ENCODE data around the gene CLIP2.

The CLIP2 gene

DNA sequence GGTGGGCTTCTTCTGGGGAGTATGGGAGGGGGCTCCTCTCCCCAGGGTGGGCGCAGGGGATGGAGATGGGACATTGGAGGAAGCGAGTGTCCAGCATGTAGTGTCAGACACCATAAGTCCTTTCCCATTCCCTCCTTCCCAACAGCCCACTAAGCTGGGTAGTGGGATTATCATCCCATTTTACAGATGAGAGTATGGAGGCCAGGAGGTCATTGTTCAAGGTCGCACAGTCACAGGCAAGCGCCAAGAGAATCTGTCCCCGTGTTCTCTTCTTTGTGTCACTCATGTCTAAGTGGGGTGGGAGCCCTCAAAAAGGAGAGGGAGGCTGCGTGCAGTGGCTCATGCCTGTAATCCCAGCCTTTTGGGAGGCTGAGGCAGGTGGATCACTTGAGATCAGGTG, 64.8 kb downstream of the CLIP2 start:
- Histone ChIP-seq H3K4me3 (ENCODE audit: severe bottlenecking) (no peak overlapping the region), H3K36me3 (ENCODE audit: low read depth) (peaks cover 17% of the 10 kb centered on the region), H3K4me1 (ENCODE audit: insufficient read depth, poor library complexity, severe bottlenecking) (no peaks in the 10 kb centered on the region), H3K27ac (ENCODE audit: poor library complexity, severe bottlenecking) (no peak overlapping the region), H3K27me3 (ENCODE audit: insufficient read depth, poor library complexity, severe bottlenecking) (no peaks in the 10 kb centered on the region), H3K9me3 (ENCODE audit: severe bottlenecking) (peaks cover 6% of the 10 kb centered on the region)
- ATAC-seq (ENCODE audit: low read depth) (no peak), DNase-seq (ENCODE audit: low spot score) (no peak)
- TF ChIP-seq, protein P1, sequence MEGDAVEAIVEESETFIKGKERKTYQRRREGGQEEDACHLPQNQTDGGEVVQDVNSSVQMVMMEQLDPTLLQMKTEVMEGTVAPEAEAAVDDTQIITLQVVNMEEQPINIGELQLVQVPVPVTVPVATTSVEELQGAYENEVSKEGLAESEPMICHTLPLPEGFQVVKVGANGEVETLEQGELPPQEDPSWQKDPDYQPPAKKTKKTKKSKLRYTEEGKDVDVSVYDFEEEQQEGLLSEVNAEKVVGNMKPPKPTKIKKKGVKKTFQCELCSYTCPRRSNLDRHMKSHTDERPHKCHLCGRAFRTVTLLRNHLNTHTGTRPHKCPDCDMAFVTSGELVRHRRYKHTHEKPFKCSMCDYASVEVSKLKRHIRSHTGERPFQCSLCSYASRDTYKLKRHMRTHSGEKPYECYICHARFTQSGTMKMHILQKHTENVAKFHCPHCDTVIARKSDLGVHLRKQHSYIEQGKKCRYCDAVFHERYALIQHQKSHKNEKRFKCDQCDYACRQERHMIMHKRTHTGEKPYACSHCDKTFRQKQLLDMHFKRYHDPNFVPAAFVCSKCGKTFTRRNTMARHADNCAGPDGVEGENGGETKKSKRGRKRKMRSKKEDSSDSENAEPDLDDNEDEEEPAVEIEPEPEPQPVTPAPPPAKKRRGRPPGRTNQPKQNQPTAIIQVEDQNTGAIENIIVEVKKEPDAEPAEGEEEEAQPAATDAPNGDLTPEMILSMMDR (IDR thresholded peaks at IDR 0.05; ENCODE audit: poor library complexity, severe bottlenecking): no peak

DNA sequence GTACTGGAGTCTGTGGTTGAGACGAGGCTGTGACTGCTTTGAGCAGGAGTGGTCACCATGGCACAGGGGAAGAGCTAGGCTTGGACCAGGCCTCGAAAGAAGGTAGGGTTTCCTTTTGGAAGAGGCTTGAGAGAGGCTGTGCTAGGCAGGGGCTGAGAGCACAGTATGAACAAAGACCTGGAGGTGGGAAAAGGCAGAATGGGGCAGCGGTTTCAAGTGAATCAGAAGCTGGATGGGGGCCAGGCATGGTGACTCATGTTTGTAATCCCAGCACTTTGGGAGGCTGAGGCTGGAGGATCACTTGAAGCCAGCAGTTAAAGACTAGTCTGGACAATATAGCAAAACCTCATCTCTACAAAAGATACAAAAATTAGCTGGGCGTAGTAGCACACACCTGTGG, 65.9 kb downstream of the CLIP2 start:
- H3K4me1 ChIP-seq (ENCODE audit: insufficient read depth, poor library complexity, severe bottlenecking): no peaks in the 10 kb centered on the region
- DNase-seq (ENCODE audit: low spot score): no peak
- TF ChIP-seq, protein P1 (IDR thresholded peaks at IDR 0.05; ENCODE audit: poor library complexity, severe bottlenecking): no peak
- peaks cover 6% of the 10 kb centered on the region for H3K9me3 ChIP-seq (ENCODE audit: severe bottlenecking)
- H3K27me3 ChIP-seq (ENCODE audit: insufficient read depth, poor library complexity, severe bottlenecking): no peaks in the 10 kb centered on the region
- H3K36me3 ChIP-seq (ENCODE audit: low read depth): peaks cover 17% of the 10 kb centered on the region
- no peak overlapping the region for H3K4me3 ChIP-seq (ENCODE audit: severe bottlenecking)
- peak; percentile 79 for ATAC-seq (ENCODE audit: low read depth)
- no peak overlapping the region for H3K27ac ChIP-seq (ENCODE audit: poor library complexity, severe bottlenecking)

DNA sequence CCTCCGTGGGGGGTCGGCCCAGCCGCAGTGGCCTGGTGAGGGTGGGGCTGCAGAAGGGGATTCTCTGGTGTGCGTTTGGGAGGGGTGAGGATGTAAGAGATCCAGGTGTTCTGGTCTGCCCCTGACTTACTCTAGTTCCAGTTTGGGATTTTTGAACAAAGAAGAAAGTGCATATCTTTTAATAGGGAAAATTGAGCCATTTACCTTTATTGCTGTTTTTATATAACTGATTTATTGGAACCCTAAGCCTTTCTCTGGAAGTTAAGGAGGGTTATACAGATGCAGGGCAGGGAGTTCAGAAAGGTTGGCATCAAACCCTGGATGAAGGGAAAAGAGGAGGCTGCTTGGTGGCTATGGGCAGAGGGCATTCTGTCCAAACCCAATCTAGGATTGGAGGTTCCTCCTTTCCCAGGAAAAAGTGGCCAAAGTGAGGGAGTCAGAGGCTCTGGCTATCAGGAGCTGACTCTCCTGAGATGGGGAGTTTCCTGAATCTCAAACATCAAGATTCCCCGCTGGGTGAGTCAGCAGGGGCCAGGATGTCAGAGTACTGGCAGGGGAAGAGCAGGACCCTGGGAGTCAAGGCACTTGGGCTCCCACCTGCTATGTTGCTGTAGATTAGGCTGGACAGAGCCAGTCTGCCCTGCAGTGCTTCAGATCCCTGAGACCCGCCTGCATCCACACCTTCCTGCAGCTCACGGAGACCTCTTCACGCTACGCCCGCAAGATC, 67.5 kb downstream of the CLIP2 start:
- H3K27me3 ChIP-seq (ENCODE audit: insufficient read depth, poor library complexity, severe bottlenecking): no peaks in the 10 kb centered on the region
- H3K36me3 ChIP-seq (ENCODE audit: low read depth): peaks cover 17% of the 10 kb centered on the region
- H3K27ac ChIP-seq (ENCODE audit: poor library complexity, severe bottlenecking): no peak overlapping the region
- TF ChIP-seq, protein P1 (IDR thresholded peaks at IDR 0.05; ENCODE audit: poor library complexity, severe bottlenecking): no peak
- no peak for ATAC-seq (ENCODE audit: low read depth)
- H3K9me3 ChIP-seq (ENCODE audit: severe bottlenecking): peaks cover 6% of the 10 kb centered on the region
- no peak overlapping the region for H3K4me3 ChIP-seq (ENCODE audit: severe bottlenecking)
- H3K4me1 ChIP-seq (ENCODE audit: insufficient read depth, poor library complexity, severe bottlenecking): no peaks in the 10 kb centered on the region
- no peak for DNase-seq (ENCODE audit: low spot score)

DNA sequence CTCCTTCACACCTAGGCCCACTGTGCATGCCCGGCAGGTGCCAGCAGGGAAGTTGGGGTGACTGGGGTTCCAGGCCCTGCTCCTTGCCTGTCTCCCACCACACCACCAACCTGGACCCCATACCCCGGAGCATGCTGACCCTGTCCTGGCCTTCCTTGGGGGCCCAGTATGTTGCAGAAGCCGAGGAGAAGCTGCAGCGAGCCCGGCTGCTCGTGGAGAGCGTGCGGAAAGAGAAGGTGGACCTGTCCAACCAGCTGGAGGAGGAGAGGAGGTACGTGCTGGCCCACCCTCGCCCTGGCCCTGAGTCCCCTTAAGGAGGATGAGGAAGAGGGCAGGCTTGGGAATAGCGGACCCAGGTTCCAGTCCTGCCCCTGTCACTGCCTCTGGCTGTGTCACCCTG, 70.8 kb downstream of the CLIP2 start:
- Histone ChIP-seq H3K4me3 (ENCODE audit: severe bottlenecking) (no peak overlapping the region), H3K27ac (ENCODE audit: poor library complexity, severe bottlenecking) (no peak overlapping the region)
- DNase-seq (ENCODE audit: low spot score): no peak

DNA sequence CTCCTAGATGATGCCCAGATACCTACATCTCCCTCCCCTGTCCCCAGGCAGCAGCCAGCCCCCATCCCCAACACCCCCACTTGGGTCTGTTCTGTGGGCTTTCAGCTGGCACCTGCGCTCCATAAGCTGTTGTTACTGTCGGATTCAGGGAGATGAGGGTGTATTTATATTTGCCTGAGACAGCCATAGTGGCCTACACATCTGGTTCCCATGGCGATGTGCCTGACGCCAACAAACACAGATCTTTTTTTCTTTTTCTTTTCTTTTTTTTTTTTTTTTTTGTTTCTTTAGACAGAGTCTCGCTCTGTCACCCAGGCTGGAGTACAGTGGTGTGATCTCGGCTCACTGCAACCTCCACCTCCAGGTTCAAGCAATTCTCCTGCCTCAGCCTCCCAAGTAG, 73.1 kb downstream of the CLIP2 start:
- no peak for DNase-seq (ENCODE audit: low spot score)
- Histone ChIP-seq H3K9me3 (ENCODE audit: severe bottlenecking) (no peaks in the 10 kb centered on the region), H3K4me1 (ENCODE audit: insufficient read depth, poor library complexity, severe bottlenecking) (no peaks in the 10 kb centered on the region), H3K27ac (ENCODE audit: poor library complexity, severe bottlenecking) (no peak overlapping the region), H3K4me3 (ENCODE audit: severe bottlenecking) (no peak overlapping the region), H3K27me3 (ENCODE audit: insufficient read depth, poor library complexity, severe bottlenecking) (no peaks in the 10 kb centered on the region), H3K36me3 (ENCODE audit: low read depth) (no peaks in the 10 kb centered on the region)
- TF ChIP-seq, protein P1 (IDR thresholded peaks at IDR 0.05; ENCODE audit: poor library complexity, severe bottlenecking): no peak
- ATAC-seq (ENCODE audit: low read depth): no peak

More for the DNA sequence above, 70.8 kb downstream of the CLIP2 start:
- Histone ChIP-seq H3K36me3 (ENCODE audit: low read depth) (peaks cover 17% of the 10 kb centered on the region), H3K4me1 (ENCODE audit: insufficient read depth, poor library complexity, severe bottlenecking) (no peaks in the 10 kb centered on the region), H3K27me3 (ENCODE audit: insufficient read depth, poor library complexity, severe bottlenecking) (no peaks in the 10 kb centered on the region), H3K9me3 (ENCODE audit: severe bottlenecking) (peaks cover 6% of the 10 kb centered on the region)
- TF ChIP-seq, protein P1 (IDR thresholded peaks at IDR 0.05; ENCODE audit: poor library complexity, severe bottlenecking): no peak
- no peak for ATAC-seq (ENCODE audit: low read depth)

Measured in RWPE2 (cell line).